BLaER1 (cell line): ENCODE measurements around the gene ANKRD29.
"Not testable (repeated sequence)": the region's sequence is repeated elsewhere in the genome, so short reads cannot be mapped to it uniquely, and the experiment has no call there.

Source experiments
- H3K27ac ChIP-seq: shearing (Covaris generic); formaldehyde crosslinking; 2 replicates; pipeline ENCODE4 v1.8.1; 2022
- H3K27me3 ChIP-seq: shearing (Covaris generic); formaldehyde crosslinking; 2 replicates; pipeline ENCODE4 v1.8.1; 2022
- H3K36me3 ChIP-seq: shearing (Covaris generic); formaldehyde crosslinking; 2 replicates; pipeline ENCODE4 v1.8.1; 2022
- H3K4me1 ChIP-seq: shearing (Covaris generic); formaldehyde crosslinking; 2 replicates; pipeline ENCODE4 v1.8.1; 2022
- H3K4me2 ChIP-seq: shearing (Covaris generic); formaldehyde crosslinking; 2 replicates; pipeline ENCODE4 v1.8.1; 2022
- H3K4me3 ChIP-seq: shearing (Covaris generic); formaldehyde crosslinking; 2 replicates; pipeline ENCODE4 v1.8.1; 2022
- H3K9ac ChIP-seq: shearing (Covaris generic); formaldehyde crosslinking; 2 replicates; pipeline ENCODE4 v1.8.1; 2022
- H3K9me3 ChIP-seq: shearing (Covaris generic); formaldehyde crosslinking; 2 replicates; pipeline ENCODE4 v1.8.1; 2022
- H4K20me1 ChIP-seq: shearing (Covaris generic); formaldehyde crosslinking; 2 replicates; pipeline ENCODE4 v1.8.1; 2022
- Cebpa-rat ChIP-seq: shearing (Covaris generic); IDR thresholded peaks from 2 replicates; pipeline ENCODE4 v1.8.1; 2022

ANKRD29 gene

DNA sequence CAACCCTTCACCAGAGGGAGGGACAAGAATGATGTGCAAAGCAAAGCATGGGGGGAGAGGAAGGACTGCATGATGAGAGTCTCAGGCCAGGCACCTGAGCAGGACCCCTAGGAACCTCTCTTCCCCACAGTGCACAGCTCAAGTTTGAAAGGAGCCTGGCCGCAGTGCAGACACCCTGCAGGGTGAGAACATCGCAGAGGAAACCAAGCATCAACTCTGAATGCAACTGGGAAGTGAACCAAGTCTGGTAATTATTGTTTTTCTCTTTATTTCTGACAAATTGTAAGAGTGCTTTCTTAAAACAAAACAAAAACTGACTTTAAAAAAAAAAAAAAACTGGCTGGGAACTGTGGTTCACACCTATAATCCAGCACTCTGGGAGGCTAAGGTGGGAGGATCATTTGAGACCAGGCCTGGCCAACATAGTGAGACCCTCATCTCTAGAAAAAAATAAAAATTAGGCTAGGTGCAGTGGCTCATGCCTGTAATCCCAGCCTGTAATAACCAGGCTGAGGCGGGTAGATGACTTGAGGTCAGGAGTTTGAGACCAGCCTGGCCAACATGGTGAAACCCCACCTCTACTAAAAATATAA, 91.7 kb downstream of the ANKRD29 start:
- Histone ChIP-seq H3K27ac (no peak overlapping the region), H4K20me1 (peaks cover 24% of the 10 kb centered on the region; the same call in 1 of the 2 replicates), H3K4me2 (no peak overlapping the region), H3K4me1 (peaks cover 25% of the 10 kb centered on the region), H3K36me3 (peaks cover 83% of the 10 kb centered on the region), H3K4me3 (no peak overlapping the region), H3K9ac (no peak overlapping the region), H3K9me3 (no peaks in the 10 kb centered on the region), H3K27me3 (no peaks in the 10 kb centered on the region)
- no peak for TF ChIP-seq Cebpa-rat

- no peak for TF ChIP-seq Cebpa-rat
- H3K36me3 ChIP-seq: peaks cover 88% of the 10 kb centered on the region
- H3K27ac ChIP-seq: no peak overlapping the region
- peaks cover 13% of the 10 kb centered on the region; the same call in 1 of the 2 replicates for H4K20me1 ChIP-seq
- H3K4me3 ChIP-seq: no peak overlapping the region
- no peak overlapping the region for H3K9ac ChIP-seq
- no peak overlapping the region for H3K4me2 ChIP-seq
- H3K4me1 ChIP-seq: peaks cover 13% of the 10 kb centered on the region
- H3K27me3 ChIP-seq: no peaks in the 10 kb centered on the region
- no peaks in the 10 kb centered on the region for H3K9me3 ChIP-seq
These were observed 93.2 kb downstream of the ANKRD29 start for GRCh38 chr18:23569299-23570063.

DNA sequence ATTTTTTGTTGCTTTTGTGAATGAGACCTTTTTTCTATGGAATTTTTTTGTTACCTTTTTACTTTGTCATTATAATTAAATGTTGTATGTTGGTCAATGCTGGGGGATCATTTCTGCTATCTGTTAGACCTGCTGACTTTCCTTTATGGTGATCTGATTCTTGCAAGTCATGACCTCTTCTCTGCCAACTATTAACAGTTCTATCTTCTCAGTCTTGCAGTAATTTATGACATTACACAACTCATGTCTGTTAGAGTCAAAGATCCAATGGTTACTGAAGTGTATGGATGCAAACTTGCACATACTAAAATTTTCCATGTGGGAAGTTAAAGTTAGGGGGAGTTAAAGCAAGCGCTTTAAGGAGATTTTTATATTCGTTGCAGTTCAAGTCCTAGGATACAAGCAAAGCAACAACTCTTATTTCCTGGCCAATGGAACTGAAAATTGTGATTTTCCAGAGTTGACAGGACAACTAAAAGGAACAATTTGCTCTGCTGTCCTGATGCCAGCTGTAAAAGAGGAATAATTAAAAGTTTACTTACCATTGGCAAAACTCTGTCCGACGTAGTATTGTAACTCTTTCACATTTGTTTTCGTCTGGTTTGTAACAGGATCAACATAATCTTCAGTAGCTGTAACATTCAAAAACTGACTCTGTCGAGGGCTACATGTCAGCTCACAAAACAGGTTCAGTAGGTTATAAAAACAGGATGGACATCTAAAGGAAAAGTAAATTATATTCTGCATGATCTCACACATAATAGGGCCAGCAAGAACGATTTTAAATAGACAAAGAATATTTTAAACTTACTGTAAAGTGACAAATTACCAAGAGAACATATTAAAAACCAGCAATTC, 94.2 kb downstream of the ANKRD29 start:
- H3K9me3 ChIP-seq: no peaks in the 10 kb centered on the region
- peaks cover 98% of the 10 kb centered on the region for H3K36me3 ChIP-seq
- no peak overlapping the region for H3K4me3 ChIP-seq
- no peaks in the 10 kb centered on the region for H3K27me3 ChIP-seq
- peaks cover 5% of the 10 kb centered on the region; the same call in 1 of the 2 replicates for H4K20me1 ChIP-seq
- no peak overlapping the region for H3K27ac ChIP-seq
- TF ChIP-seq Cebpa-rat: no peak
- no peak overlapping the region for H3K4me2 ChIP-seq
- H3K9ac ChIP-seq: no peak overlapping the region
- peaks cover 3% of the 10 kb centered on the region for H3K4me1 ChIP-seq

DNA sequence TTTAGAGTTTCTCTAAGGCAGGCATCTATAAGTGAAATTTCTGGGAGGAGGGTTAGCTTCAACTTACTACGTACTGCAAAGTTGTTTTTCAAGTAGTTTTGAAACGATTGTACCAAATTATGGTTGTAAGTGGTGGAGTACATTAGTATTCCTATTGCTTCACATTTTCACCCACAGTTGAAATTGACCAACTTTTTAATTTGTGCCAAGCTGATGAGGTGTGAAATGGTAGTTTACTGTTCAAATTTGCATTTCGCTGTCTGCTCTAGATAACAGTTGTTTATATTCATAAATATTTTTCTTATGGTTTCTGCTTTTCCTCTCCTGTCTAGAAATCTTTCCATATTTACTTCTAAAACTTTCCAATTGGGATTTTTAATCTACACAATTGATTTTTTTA, 95.0 kb downstream of the ANKRD29 start:
- Histone ChIP-seq H3K4me2 (no peak overlapping the region), H3K4me1 (no peaks in the 10 kb centered on the region), H3K4me3 (no peak overlapping the region), H3K9ac (no peak overlapping the region), H3K9me3 (no peaks in the 10 kb centered on the region), H3K27me3 (no peaks in the 10 kb centered on the region), H4K20me1 (no peaks in the 10 kb centered on the region), H3K27ac (no peak overlapping the region), H3K36me3 (peaks cover 98% of the 10 kb centered on the region)
- TF ChIP-seq Cebpa-rat: no peak

DNA sequence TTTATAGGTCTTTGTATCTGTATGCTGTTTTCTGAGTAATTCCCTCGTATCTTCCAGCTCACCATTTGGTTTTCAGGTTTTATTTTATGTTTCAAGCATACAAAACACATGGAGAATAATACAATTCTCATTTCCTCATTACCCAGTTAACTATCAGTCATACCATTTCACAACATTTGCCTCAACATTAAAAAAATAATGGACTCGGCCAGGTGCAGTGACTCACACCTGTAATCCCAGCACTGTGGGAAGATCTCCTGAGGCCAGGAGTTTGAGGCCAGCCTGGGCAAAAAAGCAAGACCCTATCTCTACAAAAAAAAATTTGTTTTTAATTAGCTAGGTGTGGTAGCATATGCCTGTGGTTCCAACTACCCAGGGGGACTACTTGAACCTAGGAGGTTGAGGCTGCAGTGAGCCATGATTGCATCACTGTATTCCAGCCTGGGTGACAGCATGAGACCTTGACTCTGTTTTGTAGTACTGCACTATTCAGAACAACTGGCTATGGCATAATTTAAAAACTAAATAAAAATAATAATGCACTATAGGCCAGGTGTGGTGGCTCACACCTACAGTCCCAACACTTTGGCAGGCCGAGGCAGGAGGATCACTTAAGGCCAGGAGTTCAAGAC, 96.7 kb downstream of the ANKRD29 start:
- peaks cover 98% of the 10 kb centered on the region for H3K36me3 ChIP-seq

GRCh38 chr18:23563377-23564043, 99.2 kb downstream of the ANKRD29 start:
- no peak overlapping the region for H3K4me2 ChIP-seq
- H4K20me1 ChIP-seq: no peaks in the 10 kb centered on the region
- no peak overlapping the region for H3K4me3 ChIP-seq
- H3K27me3 ChIP-seq: no peaks in the 10 kb centered on the region
- no peak for TF ChIP-seq Cebpa-rat
- H3K4me1 ChIP-seq: no peaks in the 10 kb centered on the region
- no peak overlapping the region for H3K27ac ChIP-seq
- H3K36me3 ChIP-seq: peaks cover 97% of the 10 kb centered on the region
- H3K9me3 ChIP-seq: no peaks in the 10 kb centered on the region
- H3K9ac ChIP-seq: no peak overlapping the region

More for the DNA sequence above, 96.7 kb downstream of the ANKRD29 start:
- H3K4me3 ChIP-seq: no peak overlapping the region
- H3K4me2 ChIP-seq: no peak overlapping the region
- no peak overlapping the region for H3K9ac ChIP-seq
- H3K27ac ChIP-seq: no peak overlapping the region
- no peaks in the 10 kb centered on the region for H3K27me3 ChIP-seq
- H3K4me1 ChIP-seq: no peaks in the 10 kb centered on the region
- H3K9me3 ChIP-seq: no peaks in the 10 kb centered on the region
- no peak for TF ChIP-seq Cebpa-rat
- H4K20me1 ChIP-seq: no peaks in the 10 kb centered on the region

DNA sequence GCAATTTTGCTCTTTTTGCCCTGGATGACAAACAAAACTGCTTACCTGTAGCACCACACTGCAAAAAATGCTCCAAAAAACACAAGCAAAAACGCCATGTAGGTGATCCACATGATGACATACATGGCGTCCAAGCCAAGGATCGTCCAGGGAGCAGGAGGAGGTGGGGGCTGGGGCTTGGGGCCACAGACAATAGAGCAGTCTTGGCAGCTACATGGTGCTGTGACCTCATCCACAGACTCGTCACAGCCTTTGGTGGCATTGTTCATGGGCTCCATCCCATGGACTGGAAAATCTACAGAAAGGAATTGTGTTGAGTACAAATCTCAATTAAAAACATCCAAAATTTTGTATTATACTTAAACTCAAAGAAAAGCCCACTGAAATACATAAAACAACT, 102.5 kb downstream of the ANKRD29 start:
- no peak overlapping the region for H3K4me2 ChIP-seq
- no peak overlapping the region for H3K27ac ChIP-seq
- no peaks in the 10 kb centered on the region for H4K20me1 ChIP-seq
- no peak for TF ChIP-seq Cebpa-rat
- no peak overlapping the region for H3K9ac ChIP-seq
- H3K9me3 ChIP-seq: no peaks in the 10 kb centered on the region
- H3K4me3 ChIP-seq: no peak overlapping the region
- no peaks in the 10 kb centered on the region for H3K4me1 ChIP-seq
- H3K36me3 ChIP-seq: peaks cover 97% of the 10 kb centered on the region
- no peaks in the 10 kb centered on the region for H3K27me3 ChIP-seq

GRCh38 chr18:23557511-23557910, 105.2 kb downstream of the ANKRD29 start:
- H3K27me3 ChIP-seq, H4K20me1 ChIP-seq, H3K4me1 ChIP-seq, H3K27ac ChIP-seq, H3K4me3 ChIP-seq, H3K9me3 ChIP-seq, H3K4me2 ChIP-seq, H3K9ac ChIP-seq: not testable (repeated sequence)
- peaks cover 97% of the 10 kb centered on the region for H3K36me3 ChIP-seq

DNA sequence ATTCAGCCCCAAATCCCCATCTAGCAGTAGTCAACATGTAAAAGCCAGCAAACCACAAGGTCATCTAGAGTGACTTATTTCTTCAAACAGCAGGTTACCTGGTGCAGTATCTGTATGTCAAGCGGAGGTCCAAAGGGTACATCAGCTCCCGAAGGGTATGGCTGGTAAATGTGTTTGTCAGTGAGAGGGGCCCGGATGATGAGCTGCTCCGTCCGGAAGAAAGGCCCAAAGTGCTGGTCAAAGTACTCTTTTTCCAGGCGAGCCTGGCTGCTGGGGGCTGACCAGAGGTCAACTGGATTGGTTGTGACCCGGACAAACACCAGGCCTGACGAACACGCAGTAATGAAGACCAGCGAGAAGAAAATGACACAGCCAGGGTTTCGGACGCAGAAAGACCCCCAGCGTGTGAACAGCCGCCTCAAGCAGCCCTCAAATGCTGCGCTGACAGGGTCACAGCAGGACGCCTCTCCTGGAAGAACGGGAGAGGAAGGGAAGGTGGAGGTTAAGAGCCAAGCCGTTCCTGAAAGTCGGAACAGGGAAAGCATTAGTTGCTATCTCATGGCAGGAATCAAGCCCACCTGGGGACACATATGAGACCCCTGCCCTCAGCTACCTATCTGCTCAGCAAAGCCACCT, 106.4 kb downstream of the ANKRD29 start:
- no peak overlapping the region for H3K4me2 ChIP-seq
- H3K36me3 ChIP-seq: peaks cover 97% of the 10 kb centered on the region
- H4K20me1 ChIP-seq: no peaks in the 10 kb centered on the region
- H3K4me3 ChIP-seq: no peak overlapping the region
- no peak for TF ChIP-seq Cebpa-rat
- H3K4me1 ChIP-seq: no peaks in the 10 kb centered on the region
- H3K27me3 ChIP-seq: no peaks in the 10 kb centered on the region
- no peaks in the 10 kb centered on the region for H3K9me3 ChIP-seq
- H3K27ac ChIP-seq: no peak overlapping the region
- H3K9ac ChIP-seq: no peak overlapping the region
